Transverse colon (tissue), 4 donors: ENCODE measurements around the gene TSPAN9. TPM values are rescaled to one million over a fixed set of nuclear protein-coding genes. Genes with fewer than 3 reads are reported as not detected.
A peak's percentile ranks its signal among the peaks of the same experiment; 100 is the strongest.

Experiments used
- DNase-seq: peaks from one replicate; pipeline ENCODE4 v3.0.0-alpha.2; 2019
- H3K27ac ChIP-seq, 4 donors: fragments of 200-600 bp; sonication (generic); 2 replicates each; pipeline ENCODE4 v1.5.1; 2016 to 2018; ENCODE audit warnings: inconsistent platforms in 4 of 4
- H3K27me3 ChIP-seq: fragments of 200-600 bp; sonication (generic); 2 replicates; pipeline ENCODE4 v1.5.1; 2017; ENCODE audit warnings: inconsistent platforms
- H3K36me3 ChIP-seq, 4 donors: fragments of 200-600 bp; sonication (generic); 2 replicates each; pipeline ENCODE4 v1.5.1; 2017 to 2019; ENCODE audit warnings: inconsistent platforms in 4 of 4
- H3K4me1 ChIP-seq, 4 donors: fragments of 200-600 bp; sonication (generic); 2 replicates each; pipeline ENCODE4 v1.5.1; 2017 to 2020; ENCODE audit warnings: inconsistent platforms in 4 of 4
- H3K4me3 ChIP-seq, 4 donors: fragments of 200-600 bp; sonication (generic); 1 replicate in 1 of 4; 2 replicates in 3 of 4; pipeline versions ENCODE4 v1.5.1 to v1.6.1; 2017 to 2019; ENCODE audit warnings: inconsistent platforms in 4 of 4
- H3K9me3 ChIP-seq, 2 donors: fragments of 200-600 bp; sonication (generic); 2 replicates each; pipeline ENCODE4 v1.5.1; 2017 to 2019; ENCODE audit warnings: inconsistent platforms in 2 of 2
- EP300 ChIP-seq: sonication (generic); formaldehyde crosslinking; IDR thresholded peaks from one replicate; pipeline ENCODE4 v1.6.1; 2017; ENCODE audit warnings: antibody characterized with exemption, low read depth
- POLR2A ChIP-seq: fragments of 450-650 bp; IDR thresholded peaks from one replicate; pipeline ENCODE4 v1.6.1; 2016; ENCODE audit warnings: antibody characterized with exemption, mild to moderate bottlenecking, moderate library complexity
- POLR2AphosphoS5 ChIP-seq, 3 donors: sonication (generic); formaldehyde crosslinking; IDR thresholded peaks; one replicate each; pipeline ENCODE4 v1.6.1; 2016; ENCODE audit warnings: antibody characterized with exemption in 3 of 3
- WGBS, 2 donors: methylation state at CpG; one replicate each; pipeline ENCODE4 v1.1.5; 2018; ENCODE audit warnings: low coverage in 1 of 2; 5-methylcytosine and 5-hydroxymethylcytosine counted together
- in situ Hi-C, 4 donors: fragments of 200-750 bp; cut with MboI; loops; one replicate each; pipeline versions ENCODE4 v1.15.0 to v1.15.1; 2017; ENCODE audit warnings: low sequenced_read_pairs in 3 of 4, low pct_ligation_motif_present in 1 of 4, low pct_unique_long_range_greater_than_20kb in 1 of 4
- intact Hi-C: fragments of 100-400 bp; cut with DNase I; formaldehyde crosslinking; loops from one replicate; pipeline ENCODE4 v1.15.1; 2023; ENCODE audit warnings: low total_unique reads
- total RNA-seq, 4 donors: library from RNA; depleted of rRNA; stranded (reverse); fragments of >200 nt; gene quantifications; one replicate each; pipeline ENCODE4 v1.1.0, GENCODE V29; 2016
- TF ChIP-seq, protein P1 (sequence below), 5 experiments: fragments of 200-600 bp in 3 of 5; fragments of 450-650 bp in 2 of 5; sonication (generic) in 3 of 5; IDR thresholded peaks; 1 replicate in 2 of 5; 2 replicates in 3 of 5; pipeline ENCODE4 v1.5.1; 2016 to 2017; ENCODE audit warnings: antibody characterized with exemption in 5 of 5, inconsistent platforms in 3 of 5, mild to moderate bottlenecking in 2 of 5, moderate library complexity in 1 of 5

TSPAN9 gene
- total RNA-seq, 4 donors from 2014 or later: 4.2 to 9.3 (median 6.1) TPM

DNA sequence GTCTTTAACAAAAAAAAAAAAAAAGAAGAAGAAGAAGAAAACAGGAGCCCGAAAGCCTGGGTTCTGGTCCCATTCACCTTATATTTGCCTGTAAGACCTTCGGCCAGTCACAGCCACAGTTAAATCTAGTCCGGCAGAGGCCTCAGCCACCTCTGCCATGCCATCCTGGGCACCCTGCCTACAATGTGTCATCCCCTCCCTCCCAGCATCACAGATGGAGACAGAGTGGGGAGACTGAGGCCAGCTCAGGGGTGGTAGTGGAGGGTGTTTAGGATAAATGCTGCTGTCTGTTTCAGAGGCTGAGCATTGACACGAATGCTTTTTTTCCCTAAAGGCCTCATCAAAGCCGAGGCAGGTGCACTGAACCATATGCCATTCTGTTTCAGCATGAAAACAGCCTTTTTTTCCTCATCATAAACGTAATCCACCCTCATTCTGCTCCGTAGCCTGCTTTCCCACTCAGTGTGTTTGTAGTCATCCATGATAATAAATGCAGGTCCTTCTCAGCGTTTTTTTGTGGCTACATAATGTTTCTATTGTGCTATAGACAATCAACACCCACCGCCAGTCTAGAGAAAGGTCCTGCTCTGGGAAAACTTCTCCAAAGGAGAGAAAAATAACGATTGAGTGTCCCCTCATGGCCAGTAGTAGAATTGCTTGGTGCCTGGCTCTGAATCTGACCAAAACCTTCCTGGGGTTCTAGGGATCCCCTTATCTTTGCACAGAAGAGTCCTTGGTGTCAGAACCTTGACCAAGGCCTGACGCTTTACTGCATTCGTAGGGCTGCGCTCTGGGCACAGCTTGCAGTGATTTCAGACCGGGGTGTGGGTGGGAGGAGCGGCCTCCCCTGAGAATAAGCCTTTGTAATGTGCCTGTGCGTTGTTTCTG, 41.1 kb upstream of the TSPAN9 start:
- Histone ChIP-seq H3K4me1 (no peaks in the 10 kb centered on the region), H3K36me3 (no peaks in the 10 kb centered on the region), H3K27me3 (no peaks in the 10 kb centered on the region), H3K27ac (no peak overlapping the region), H3K9me3 (no peaks in the 10 kb centered on the region), H3K4me3 (no peak overlapping the region)
- intact Hi-C loops: no loop called here
- WGBS, 2 donors: 71 to 79% methylated on average over 4 to 16 of the region's 16 CpGs
- in situ Hi-C loops: loop anchor here (25.0 kb wide), 1 partner anchor 174 kb away; the partner anchor contains the start of gene TEX52 (in 4 of the 4)
- DNase-seq: no peak
- TF ChIP-seq POLR2A: no peak
- TF ChIP-seq, protein P1, sequence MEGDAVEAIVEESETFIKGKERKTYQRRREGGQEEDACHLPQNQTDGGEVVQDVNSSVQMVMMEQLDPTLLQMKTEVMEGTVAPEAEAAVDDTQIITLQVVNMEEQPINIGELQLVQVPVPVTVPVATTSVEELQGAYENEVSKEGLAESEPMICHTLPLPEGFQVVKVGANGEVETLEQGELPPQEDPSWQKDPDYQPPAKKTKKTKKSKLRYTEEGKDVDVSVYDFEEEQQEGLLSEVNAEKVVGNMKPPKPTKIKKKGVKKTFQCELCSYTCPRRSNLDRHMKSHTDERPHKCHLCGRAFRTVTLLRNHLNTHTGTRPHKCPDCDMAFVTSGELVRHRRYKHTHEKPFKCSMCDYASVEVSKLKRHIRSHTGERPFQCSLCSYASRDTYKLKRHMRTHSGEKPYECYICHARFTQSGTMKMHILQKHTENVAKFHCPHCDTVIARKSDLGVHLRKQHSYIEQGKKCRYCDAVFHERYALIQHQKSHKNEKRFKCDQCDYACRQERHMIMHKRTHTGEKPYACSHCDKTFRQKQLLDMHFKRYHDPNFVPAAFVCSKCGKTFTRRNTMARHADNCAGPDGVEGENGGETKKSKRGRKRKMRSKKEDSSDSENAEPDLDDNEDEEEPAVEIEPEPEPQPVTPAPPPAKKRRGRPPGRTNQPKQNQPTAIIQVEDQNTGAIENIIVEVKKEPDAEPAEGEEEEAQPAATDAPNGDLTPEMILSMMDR (IDR thresholded peaks at IDR 0.05): peak in 1 of 5 experiments; percentile 6

- in situ Hi-C loops: loop anchor here (25.0 kb wide), 1 partner anchor 175 kb away; the partner anchor contains the start of gene TEX52 (in 4 of the 4)
Observed at GRCh38 chr12:3036901-3037600, 40.1 kb upstream of the TSPAN9 start.

GRCh38 chr12:3038166-3038565, 39.0 kb upstream of the TSPAN9 start:
- in situ Hi-C loops: loop anchor here (25.0 kb wide), 1 partner anchor 176 kb away; the partner anchor contains the start of gene TEX52 (in 4 of the 4)
- TF ChIP-seq POLR2AphosphoS5 (IDR thresholded peaks at IDR 0.05) (no peak), POLR2A (no peak), EP300 (no peak)
- TF ChIP-seq, protein P1 (IDR thresholded peaks at IDR 0.05): no peak
- DNase-seq: no peak
- H3K27ac ChIP-seq: no peak overlapping the region
- H3K27me3 ChIP-seq: no peaks in the 10 kb centered on the region
- no peaks in the 10 kb centered on the region for H3K36me3 ChIP-seq
- 82% methylated on average over 7 of the region's 7 CpGs; no CpG with 5 or more reads in 1 of the 2 donors for WGBS, 2 donors
- H3K4me3 ChIP-seq: no peak overlapping the region
- no peaks in the 10 kb centered on the region for H3K4me1 ChIP-seq
- intact Hi-C loops: no loop called here
- H3K9me3 ChIP-seq: no peaks in the 10 kb centered on the region

More at GRCh38 chr12:3036901-3037600, 40.1 kb upstream of the TSPAN9 start:
- TF ChIP-seq EP300 (no peak), POLR2A (no peak), POLR2AphosphoS5 (IDR thresholded peaks at IDR 0.05) (no peak)
- TF ChIP-seq, protein P1 (IDR thresholded peaks at IDR 0.05): no peak
- H3K9me3 ChIP-seq: no peaks in the 10 kb centered on the region
- intact Hi-C loops: no loop called here
- H3K27me3 ChIP-seq: no peaks in the 10 kb centered on the region
- no peak overlapping the region for H3K27ac ChIP-seq
- no peak overlapping the region for H3K4me3 ChIP-seq
- no peak for DNase-seq
- no peaks in the 10 kb centered on the region for H3K4me1 ChIP-seq
- 81 to 90% methylated on average over 2 to 12 of the region's 12 CpGs for WGBS, 2 donors
- H3K36me3 ChIP-seq: no peaks in the 10 kb centered on the region

DNA sequence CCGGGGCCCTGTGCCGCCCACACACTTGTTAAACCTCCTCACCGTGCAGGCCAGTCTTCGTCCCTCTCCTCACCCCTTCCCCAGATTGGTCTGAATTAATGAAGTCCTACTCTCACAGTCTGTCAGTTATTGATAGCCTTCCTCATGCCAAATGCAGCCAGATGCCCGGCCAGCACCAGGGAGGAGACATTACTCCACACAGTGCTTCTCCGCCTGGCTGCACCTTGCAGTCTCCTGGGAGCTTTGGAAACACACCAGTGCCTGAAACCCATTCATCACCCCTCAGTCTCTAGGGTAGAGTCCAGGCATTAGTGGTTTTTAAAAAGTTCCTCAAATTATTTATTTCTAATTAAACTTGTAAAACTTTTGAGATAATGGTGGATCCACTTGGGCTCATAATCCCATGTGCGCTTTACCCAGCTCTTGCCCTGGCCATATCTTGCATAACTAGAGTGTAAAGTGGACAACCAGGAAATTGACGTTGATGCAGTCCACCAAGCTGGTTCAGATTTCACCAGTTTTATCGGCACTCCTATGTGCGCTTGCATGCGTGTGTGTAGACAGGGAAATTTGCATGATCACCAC, 38.2 kb upstream of the TSPAN9 start:
- 83% methylated on average over 11 of the region's 11 CpGs; no CpG with 5 or more reads in 1 of the 2 donors for WGBS, 2 donors
- no peak overlapping the region for H3K4me3 ChIP-seq

More for the DNA sequence above, 38.2 kb upstream of the TSPAN9 start:
- TF ChIP-seq POLR2AphosphoS5 (IDR thresholded peaks at IDR 0.05) (no peak), EP300 (no peak), POLR2A (no peak)
- TF ChIP-seq, protein P1 (IDR thresholded peaks at IDR 0.05): no peak
- Histone ChIP-seq H3K4me1 (no peaks in the 10 kb centered on the region), H3K27me3 (no peaks in the 10 kb centered on the region), H3K36me3 (no peaks in the 10 kb centered on the region), H3K9me3 (no peaks in the 10 kb centered on the region), H3K27ac (no peak overlapping the region)
- intact Hi-C loops: no loop called here
- DNase-seq: no peak
- in situ Hi-C loops: loop anchor here (25.0 kb wide), 1 partner anchor 177 kb away; the partner anchor contains the start of gene TEX52 (in 4 of the 4)
